Astrocyte (in vitro differentiated cells and primary cell): ENCODE measurements around the gene SLC35C1.

Experiments used
- EZH2 ChIP-seq: IDR thresholded peaks from 2 replicates; pipeline ENCODE4 v1.6.1; 2012; ENCODE audit warnings: mild to moderate bottlenecking, low read length, inconsistent platforms; ENCODE audit not compliant: insufficient read depth
- TF ChIP-seq, protein P1 (sequence below): IDR thresholded peaks from 2 replicates; pipeline ENCODE4 v1.5.1; 2011; ENCODE audit warnings: low read depth, mild to moderate bottlenecking, inconsistent platforms, low read length, moderate library complexity; ENCODE audit not compliant: insufficient read depth

DNA sequence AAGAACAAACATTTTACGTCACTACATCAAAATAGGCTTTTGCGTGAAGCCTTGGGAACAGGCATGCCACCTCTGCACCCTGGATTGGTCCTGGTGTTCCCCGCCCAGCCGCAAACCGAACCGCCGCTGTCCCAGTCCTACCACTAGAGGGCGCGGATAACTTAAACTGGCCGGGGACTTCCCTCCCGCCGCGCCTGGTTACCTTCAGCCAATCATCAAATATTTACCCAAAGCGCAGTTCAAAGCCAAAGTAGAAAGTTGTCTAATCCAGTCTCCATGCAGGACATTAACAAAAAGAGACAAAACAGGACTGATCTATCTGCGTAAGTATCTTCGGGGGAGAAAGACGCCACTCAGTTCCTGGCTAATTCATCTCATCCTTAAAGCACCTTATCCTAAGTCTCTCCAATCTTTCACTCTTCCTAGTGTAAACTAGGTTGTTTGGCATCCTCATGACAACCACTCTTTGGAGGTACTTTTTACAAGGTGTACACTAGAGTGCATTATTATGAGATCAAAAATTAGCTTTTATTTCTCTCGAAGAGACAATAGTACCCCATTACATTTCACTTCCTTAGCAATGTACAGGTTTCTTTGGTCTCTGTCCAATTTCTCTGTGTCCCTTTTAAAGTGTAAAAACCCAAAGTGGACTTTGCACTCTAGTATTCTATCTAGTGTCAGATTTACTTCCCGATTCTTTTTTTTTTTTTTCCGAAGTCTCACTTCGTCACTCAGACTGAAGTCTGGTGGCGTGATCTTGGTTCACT lies 38.4 kb downstream of the SLC35C1 start:
- TF ChIP-seq, protein P1, sequence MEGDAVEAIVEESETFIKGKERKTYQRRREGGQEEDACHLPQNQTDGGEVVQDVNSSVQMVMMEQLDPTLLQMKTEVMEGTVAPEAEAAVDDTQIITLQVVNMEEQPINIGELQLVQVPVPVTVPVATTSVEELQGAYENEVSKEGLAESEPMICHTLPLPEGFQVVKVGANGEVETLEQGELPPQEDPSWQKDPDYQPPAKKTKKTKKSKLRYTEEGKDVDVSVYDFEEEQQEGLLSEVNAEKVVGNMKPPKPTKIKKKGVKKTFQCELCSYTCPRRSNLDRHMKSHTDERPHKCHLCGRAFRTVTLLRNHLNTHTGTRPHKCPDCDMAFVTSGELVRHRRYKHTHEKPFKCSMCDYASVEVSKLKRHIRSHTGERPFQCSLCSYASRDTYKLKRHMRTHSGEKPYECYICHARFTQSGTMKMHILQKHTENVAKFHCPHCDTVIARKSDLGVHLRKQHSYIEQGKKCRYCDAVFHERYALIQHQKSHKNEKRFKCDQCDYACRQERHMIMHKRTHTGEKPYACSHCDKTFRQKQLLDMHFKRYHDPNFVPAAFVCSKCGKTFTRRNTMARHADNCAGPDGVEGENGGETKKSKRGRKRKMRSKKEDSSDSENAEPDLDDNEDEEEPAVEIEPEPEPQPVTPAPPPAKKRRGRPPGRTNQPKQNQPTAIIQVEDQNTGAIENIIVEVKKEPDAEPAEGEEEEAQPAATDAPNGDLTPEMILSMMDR = peak; percentile 94
- TF ChIP-seq EZH2 = no peak
